Glomerular visceral epithelial cell (primary cell): ENCODE results near the gene ETHE1.
A peak's percentile ranks its signal among the peaks of the same experiment; 100 is the strongest.

ENCODE experiments used
- DNase-seq: peaks from one replicate; pipeline ENCODE4 v3.0.0-alpha.2; 2016; ENCODE audit errors: extremely low spot score

ETHE1 gene, protein sequence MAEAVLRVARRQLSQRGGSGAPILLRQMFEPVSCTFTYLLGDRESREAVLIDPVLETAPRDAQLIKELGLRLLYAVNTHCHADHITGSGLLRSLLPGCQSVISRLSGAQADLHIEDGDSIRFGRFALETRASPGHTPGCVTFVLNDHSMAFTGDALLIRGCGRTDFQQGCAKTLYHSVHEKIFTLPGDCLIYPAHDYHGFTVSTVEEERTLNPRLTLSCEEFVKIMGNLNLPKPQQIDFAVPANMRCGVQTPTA

DNA sequence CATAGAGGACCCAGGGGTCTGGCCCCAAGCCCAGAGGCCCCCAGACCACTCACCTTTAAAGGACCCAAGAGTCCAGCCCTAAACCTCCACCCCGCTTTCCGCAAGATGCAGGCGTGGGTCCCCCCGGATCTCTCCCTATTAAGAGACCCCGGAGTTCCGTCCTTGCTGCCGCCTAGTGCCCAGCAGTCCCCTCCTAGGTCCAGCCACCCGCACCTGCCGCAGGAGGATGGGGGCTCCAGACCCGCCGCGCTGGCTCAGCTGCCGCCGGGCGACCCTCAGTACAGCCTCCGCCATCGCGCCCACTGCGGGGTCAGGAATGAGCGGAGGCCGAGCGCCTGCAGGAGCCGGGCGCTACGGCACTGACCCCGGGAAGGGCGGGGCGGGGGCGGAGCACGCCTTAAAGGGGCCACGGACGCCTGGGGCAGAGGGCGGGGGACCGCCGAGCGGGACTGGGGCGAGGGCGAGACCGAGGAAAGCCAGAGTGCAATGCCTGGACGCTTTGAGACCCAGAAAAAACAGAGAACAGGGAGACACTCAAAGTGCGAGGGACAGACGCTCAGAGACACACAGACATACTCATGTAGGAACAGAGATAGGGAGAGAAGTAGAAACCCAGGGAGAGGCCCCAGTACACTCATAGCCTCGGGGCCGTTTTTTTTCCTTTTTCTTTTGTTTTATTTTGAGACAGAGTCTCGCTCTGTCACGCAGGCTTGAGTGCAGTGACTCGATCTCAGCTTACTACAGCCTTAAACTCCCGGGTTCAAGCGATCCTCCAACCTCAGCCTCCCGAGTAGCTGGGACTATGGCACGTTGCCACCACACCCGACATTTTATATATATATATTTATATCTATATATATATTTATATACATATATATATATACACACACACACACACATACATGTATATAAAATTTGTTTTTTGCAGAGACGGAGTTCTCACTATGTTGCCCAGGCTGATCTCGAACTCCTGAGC, at the start of gene ETHE1:
Gene ETHE1 (minus strand): TSS at position 318 of the 976 bp plus-strand sequence. CDS start 24 bp downstream, at position 294.
- peak; percentile 79 for DNase-seq

DNA sequence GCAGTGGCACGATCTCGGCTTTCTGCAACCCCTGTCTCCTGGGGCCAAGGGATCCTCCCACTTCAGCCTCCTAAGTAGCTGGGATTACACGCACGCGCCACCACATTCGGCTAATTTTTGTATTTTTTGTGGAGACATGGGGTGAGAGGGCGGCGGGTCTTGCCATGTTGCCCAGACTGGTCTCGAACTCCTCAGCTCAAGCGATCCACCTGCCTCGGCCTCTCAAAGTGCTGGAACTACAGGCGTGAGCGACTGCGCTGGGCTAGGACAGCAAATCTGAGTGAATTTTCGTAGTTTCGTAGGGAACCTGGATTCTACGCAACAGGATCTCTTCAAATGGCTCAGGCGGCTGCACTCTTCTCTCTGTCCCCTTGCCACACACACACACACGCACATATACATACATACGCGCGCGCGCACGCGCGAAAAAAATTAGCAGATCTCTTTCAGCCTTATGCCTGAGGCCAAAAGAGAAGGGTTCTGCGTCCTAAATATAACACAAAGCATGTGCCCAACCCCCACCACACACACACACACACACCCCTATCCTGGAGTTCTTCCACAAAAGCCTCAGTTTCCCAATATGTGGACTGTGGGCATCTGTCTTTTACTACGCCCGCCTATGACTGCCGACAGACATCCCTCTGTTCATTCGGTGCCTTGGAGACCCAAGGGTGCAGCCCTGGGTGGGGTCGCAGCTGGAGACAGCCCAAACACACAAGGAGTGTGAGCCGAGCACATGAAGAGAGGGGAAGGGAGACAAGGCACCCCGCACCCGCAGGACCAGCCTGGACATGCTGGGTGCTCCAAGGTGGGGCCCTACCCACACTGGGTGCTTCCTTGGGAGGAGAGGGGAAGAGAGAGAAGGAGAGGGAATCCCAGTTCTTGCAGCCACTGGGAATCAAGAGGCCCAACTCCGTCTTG, 49.2 kb upstream of the ETHE1 start:
- no peak for DNase-seq

DNA sequence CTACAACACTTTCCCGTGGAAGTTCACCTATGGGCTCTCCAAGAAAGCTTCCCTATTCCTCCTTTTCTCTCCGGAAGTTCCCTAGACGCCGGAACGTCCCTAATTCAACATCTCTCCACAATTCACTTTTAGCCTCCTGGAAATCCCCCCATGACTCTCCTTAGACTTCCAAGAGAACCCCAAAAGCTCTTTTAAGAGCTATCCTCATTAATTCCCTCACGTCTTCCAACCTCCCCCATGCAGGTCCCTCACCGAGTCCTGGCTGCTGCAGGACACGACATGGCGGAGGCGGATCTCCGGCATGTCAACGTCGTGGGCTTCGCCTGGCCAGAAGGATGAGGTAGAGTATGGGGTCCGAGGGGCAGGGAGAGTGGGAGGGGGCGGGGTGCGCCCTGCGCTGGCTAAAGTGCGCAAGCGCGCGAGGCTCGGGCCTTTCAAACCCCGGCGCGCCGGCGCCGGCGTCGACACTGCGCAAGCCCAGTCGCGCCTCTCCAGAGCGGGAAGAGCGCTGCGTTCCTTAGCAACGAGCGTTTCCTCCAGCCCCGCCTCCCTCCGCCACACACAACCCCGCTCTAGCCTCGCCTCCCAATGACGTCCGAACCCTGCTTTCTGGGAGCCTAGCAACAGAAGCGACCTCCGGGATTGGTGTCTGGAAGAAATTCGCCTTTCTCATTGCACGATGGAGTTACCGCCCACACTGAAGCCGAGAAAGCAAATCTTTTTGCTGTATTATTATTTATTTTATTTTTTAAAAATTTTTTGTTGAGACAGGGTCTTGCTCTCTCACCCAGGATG, 48.4 kb upstream of the ETHE1 start, which contains the start of the genes PINLYP and XRCC1:
Gene PINLYP (plus strand): TSS at position 646 of the 795 bp plus-strand sequence. CDS start 1,391 bp downstream, outside the sequence.
Gene XRCC1 (minus strand): TSS at position 372 of the 795 bp plus-strand sequence. CDS start 69 bp downstream, at position 303.
- peak; percentile 99 for DNase-seq

DNA sequence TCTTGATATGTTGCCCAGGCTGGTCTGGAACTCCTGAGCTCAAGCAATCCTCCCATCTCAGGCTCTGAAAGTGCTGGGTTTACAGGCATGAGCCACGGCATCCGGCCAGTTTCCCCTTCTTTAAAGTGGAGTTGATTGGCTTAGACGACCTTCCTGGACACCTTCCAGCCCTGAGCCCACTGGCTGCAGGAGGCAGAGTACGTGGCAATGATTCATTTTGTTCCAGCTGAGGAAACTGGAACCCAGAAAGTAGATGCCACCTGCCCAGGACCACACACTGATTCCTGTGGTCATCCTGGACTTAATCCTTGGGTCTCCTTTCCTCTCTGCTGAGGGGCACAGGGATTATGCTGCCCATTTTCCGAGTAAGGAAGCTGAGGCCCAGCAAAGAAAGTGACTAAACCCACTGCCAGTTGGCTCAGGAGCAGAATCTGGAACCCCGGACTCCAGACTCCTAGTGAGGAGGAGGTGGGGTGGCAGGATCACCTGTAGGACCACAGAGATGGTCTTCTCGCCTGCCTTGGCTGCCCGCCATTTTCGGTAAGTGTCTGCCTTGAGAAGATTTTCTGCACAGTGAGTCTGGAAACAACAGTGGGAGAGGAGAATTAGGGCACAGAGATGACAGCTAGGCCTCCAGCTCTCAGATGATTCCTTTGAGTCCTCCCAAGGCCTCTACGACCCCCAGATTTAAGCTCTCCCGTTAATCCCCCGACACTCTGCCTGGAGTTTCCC, 47.6 kb upstream of the ETHE1 start:
- peak; percentile 95 for DNase-seq

DNA sequence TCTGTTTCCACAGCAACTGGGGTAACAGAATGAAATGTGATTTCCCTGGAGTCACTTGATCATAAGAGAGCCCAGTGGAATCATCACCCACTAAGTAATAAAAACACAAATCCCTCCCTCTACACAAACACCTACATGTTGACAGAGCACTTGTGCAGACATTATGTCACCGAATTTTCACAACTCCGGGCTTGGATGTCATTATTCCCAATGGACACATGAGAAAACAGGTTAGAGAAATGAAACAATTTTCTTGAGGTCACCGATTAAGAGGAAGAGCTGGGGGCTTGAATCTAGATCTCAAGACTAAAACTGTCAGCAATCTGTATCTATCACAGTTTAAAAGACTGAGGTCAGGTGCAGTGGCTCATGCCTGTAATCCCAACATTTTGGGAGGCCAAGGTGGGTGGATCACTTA, 45.2 kb upstream of the ETHE1 start:
- DNase-seq = no peak

DNA sequence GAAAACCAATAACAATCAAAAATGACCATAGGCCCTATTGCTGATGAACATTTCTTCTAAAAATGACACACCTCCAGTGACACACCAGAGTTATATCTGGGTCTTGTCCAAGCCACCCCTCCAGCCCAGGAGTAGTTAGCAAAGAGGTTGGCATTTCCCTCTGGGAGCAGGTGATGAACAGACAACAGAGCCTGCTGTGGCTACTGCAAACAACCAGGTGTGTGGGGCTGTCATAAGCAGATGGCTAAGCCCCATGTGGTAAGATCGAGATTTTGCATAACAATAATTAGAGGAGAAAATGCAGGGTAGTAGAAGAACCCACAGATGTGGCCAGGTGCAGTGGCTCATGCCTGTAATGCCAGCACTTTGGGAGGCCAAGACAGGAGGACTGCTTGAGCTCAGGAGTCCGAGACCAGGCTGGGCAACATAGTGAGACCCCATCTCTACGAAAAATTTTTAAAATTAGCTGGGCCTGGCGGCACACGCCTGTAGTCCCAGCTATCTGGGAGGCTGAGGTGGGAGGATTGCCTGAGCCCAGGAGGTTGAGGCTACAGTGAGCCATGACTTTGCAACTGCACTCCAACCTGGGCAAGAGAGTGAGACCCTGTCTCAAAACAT, 43.3 kb upstream of the ETHE1 start:
- DNase-seq = peak; percentile 31

DNA sequence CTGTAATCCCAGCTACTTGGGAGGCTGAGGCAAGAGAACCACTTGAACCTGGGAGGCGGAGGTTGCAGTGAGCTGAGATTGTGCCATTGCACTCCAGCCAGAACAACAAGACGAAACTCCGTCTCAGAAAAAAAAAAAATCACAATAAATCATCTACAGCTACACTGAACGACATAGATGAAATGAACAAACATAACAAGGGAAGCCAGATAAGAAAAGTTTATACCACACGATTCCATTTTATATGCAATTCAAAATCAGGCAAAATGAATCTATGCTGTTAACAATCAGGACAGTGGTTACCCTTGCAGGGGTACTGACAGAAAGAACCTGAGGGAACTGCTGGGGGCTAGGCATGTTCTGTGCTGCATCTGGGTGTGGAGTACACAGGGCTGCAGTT, 42.7 kb upstream of the ETHE1 start:
- DNase-seq = no peak

DNA sequence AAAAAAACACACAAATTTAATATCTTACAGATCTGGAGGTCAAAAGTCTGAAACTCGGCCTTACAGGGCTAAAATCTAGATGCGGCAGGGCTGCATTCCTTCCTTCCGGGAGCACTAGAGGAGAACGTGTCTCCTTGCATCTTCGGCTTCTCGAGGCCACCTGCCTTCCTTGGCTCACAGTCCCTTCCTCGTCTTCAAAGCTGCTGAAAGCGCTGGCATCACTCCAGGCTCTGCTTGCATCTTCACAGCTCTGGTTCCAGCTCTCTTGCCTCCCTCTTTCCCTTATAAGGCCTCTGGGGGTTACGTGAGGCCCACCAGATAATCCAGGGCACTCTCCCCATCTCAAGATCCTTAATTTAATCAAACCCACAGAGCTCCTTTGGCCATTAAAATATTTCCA, 37.8 kb upstream of the ETHE1 start:
- DNase-seq = no peak

DNA sequence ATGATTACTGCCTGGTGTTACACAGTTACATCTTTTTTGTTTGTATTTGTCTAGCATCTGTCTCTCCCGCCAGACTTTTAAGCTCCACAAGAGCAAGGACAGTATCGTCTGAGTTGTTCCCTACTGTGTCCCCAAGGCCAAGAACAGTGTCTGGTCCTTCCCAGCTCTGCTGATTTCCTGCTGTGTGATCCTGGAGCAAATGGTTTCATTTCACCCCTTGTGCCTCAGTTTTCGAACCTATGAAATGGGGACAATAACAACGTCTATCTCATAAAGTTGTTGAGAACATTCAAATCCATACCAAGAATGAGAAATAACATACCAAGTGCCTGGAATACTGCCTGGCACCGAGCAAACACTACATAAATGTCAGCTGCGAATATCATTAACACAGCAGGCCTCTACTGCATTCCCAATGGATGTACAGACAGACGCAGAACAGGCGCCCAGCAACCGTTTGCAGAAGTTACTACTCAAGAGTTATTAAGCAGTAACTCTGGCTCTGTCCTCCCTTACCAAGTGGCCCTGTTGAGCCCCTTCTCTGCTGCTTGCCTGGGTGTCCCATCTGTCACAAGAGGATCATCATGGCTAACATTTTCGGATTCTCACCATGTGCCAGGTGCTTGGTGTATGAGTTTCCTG, 36.9 kb upstream of the ETHE1 start:
- no peak for DNase-seq

DNA sequence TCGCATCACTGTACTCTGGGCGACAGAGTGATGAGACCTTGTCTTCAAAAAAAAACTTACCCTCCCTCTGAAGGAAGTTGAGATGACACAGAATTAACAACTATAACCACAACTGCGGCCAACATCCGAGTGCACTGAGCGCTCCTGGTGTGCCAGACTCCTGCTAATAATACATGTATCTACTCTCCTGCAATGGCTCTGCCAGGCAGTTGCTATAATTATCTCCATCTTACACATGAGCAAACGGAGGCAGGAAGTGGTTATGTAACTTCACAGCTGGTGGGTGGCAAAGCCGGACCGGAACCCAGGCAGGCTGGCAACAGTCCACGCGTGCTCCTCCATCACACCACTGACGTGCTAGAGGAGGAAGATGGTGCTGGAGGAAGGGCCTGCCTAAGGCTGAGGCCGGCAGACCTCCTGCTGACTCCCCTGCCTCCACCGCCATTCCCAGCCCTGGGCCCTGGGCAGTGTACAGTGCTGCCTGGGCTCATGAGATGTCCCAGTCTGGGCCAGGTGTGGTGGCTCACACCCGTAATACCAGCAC, 35.8 kb upstream of the ETHE1 start:
- DNase-seq = peak; percentile 98

DNA sequence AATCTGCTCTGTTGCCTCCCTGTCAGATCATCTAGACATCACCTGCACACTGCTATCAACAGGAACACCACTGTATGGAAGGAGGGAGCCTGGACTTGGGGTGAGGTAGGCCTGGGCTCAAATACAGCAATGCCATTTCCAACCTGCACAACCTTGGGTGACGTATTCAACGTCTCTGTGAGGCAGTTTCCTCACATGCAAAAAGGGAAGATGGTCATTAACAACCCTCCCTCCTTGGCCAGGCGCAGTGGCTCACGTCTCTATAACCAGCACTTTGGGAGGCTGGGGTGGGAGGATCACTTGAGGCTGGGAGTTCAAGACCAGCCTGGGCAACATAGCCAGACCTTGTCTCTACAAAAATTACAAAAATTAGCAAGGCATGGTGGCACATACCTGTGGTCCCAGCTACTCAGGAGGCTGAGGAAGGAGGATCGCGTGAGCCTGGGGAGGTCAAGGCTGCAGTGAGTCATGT, 35.3 kb upstream of the ETHE1 start:
- DNase-seq = no peak

DNA sequence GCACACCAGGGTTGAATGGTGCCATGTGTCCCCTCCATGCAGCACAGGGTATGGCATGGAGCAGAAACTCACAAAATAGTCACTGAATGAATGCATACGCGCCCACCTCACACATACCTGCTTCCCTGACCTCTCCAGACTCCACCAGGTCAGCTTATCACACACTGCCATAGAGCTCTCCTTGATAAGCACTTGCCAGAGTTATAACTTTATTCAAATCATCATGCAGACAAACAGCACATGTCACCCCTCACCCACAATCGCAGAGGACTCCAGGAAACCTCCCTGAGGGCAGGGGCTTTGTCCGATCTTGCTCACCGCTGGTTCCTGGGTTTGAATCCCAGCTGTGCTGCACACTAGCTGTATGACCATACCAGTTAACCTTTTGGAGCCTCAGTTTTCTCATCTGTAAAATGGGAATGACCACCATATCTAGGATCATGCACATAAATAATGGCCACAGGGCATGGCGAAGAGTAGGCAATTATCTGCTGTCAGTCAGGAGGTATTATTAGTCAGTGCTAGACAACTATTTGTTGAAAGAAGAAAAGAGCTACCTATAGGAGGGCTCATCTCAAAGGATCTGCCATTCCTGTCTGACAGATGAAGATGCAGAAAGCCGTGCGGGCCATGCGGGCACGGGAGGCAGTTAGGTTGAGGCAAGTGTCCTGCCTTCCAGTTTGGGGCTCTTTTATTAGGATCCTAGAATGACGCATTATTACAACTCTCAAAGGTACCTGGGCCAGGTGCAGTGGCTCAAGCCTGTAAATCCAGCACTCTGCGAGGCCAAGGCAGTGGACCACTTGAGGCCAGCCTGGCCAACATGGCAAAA, 34.4 kb upstream of the ETHE1 start:
- DNase-seq = no peak

DNA sequence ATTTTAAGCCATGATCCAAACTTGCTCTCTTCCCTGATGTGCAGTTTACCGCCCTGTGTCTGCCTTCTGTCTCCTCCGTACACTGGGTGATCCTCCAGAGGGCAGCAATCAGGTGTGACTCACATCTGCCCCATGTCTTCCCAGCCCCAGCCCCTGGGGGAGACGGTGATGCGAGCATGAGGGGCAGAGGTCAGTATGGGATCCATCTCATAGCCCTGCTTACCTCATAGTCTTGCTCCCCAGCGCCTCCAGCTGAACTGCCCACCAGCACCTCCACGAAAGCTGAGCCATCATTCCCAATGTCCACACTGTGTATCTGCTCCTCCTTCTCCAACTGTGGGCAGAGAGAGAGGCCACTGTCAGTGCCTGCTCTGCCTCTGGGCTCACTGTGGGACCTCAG, 33.7 kb upstream of the ETHE1 start:
- DNase-seq = peak; percentile 40

DNA sequence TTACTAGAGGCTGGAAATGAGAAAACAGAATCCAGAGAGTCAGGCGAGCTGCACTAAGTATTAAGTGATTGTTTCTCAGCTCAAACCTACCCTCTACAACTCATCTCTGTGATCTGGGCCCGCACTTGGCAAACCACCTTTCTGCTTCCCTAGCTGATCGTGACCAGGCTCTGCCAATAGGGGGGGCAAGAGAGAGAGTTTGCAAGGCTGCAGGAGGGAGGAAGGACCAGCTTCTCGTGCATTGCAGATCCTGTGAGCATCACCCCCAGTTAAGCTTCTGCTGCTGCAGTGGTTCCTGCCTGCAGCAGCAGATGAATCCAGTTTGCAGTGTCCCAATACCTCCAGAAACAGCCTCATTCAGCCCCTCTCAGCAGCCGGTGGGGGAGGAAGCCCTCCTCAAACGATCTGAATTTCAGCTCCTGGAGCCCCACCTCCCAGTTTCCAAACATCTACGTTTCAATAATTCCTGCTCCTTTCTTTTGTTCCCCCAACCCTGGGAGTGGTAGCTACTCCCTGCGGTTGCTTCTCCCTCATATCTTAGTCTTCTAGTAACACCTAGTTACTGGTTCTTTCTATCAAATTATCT, 28.3 kb upstream of the ETHE1 start:
- DNase-seq = peak; percentile 66

DNA sequence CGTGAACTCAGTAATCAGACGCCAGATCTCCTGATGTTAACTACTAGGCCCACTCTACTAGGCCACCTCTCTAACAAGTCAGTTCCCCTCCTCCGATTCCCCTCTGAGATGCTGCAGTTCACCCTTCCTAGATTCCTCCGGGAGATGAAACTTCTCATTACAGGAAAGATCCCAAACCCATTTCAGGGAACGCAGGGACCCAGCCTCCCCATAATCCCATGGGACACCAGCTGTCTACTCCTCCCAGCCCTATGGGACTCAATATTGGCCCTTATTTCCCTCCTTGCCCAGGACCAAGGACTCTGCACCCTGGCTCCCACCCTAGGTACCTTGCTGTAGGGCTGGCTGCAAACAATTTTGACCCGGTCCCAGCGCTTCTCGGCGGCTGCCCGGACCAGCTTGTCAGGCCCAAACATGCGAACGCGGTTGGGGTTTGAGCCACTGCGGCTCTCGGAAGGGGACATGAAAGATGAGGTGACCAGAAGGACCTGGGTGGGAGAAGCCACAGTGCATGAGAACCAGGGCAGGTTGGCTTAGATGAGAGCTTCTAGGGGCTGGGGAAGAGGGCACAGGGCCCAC, 27.4 kb upstream of the ETHE1 start:
- no peak for DNase-seq

DNA sequence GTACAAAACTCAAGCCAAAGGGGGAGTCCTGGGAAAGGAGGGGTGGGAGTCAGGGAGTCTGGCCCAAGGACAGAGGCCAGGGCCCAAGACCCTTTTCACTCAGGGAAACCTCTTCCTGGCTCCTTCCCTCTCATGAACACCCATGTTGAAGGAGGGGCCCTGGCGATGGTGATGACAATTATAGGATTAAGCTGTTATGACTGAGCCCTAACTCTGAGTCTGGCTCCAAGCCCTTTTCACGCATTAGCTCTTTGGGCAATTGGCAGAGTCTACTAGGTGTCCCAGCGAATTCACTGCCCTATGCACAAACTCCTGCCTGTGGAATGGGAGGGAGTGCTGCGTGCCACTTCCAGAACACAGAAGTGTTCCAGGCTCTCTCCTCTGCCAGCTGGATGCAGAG, 26.7 kb upstream of the ETHE1 start:
- DNase-seq = no peak

DNA sequence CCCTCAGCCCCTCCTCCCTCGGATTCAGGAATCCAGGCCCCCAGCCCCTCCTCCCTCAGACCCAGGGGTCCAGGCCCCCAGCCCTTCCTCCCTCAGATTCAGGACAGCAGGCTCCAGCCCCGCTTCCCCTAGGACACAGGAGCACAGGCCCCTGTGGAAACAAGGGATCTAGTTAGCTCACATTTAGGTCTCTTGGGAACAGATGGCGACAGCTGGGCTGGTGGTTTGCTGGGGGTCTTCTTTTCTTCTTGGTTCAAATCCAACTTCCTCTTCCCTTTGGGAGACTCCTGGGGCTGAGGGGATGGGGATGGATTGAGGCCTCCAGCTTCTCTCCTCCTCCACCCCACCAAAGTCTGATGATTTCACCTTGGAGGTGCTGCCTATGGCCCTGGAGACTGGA, 25.6 kb upstream of the ETHE1 start:
- DNase-seq = no peak
